ENCODE data around the gene RAD54L2. TPM values are rescaled to one million over a fixed set of nuclear protein-coding genes. Genes with fewer than 3 reads are reported as not detected.
"Not testable (repeated sequence)": the region's sequence is repeated elsewhere in the genome, so short reads cannot be mapped to it uniquely, and the experiment has no call there.

Gene RAD54L2
- total and polyA plus RNA-seq, 2 donors (not counting 3 experiments of a cell fraction or from before 2014, with no cell fraction given), result 7.6 to 31.1 TPM

- dilution Hi-C loops (cut with MboI; ENCODE audit: extremely low pct_ligation_motif_present, low sequenced_read_pairs) (no loop called here), intact Hi-C loops (cut with micrococcal nuclease) (no loop called here)
- no peak overlapping the region for H3K27ac ChIP-seq (ENCODE audit: insufficient read depth, low read depth, low read length)
- no peaks in the 10 kb centered on the region for H3K9me1 ChIP-seq (replicated peaks; ENCODE audit: control insufficient read depth, extremely low read depth, insufficient read depth, low read length)
- no peaks in the 10 kb centered on the region for H3K79me2 ChIP-seq (ENCODE audit: control insufficient read depth, insufficient read depth, low read length)
- H3K9me3 ChIP-seq (replicated peaks; ENCODE audit: control insufficient read depth, insufficient read depth, low read length), result no peaks in the 10 kb centered on the region
- no peak overlapping the region for H3K4me3 ChIP-seq (replicated peaks in 1 of 3; ENCODE audit: insufficient read depth in 1 of 3, low read depth in 1 of 3, low read length in 3 of 3)
- POLR2A ChIA-PET, result no interaction called here
- TF ChIP-seq MYC (IDR thresholded peaks at IDR 0.05; ENCODE audit: low read depth, low read length) (no peak), POLR2AphosphoS5 (IDR thresholded peaks at IDR 0.05; ENCODE audit: insufficient read depth, low read depth, low read length) (no peak), GATA2 (IDR thresholded peaks at IDR 0.05; ENCODE audit: insufficient read depth, insufficient read length, low read depth, low read length) (no peak), MAX (IDR thresholded peaks at IDR 0.05; ENCODE audit: insufficient read depth, insufficient read length) (no peak)
- no peaks in the 10 kb centered on the region for H3K36me3 ChIP-seq (ENCODE audit: control insufficient read depth in 2 of 2, extremely low read depth in 1 of 2, insufficient read depth in 2 of 2, low read length in 2 of 2)
- no peak overlapping the region for H3K9ac ChIP-seq (replicated peaks; ENCODE audit: extremely low read depth, insufficient read depth, low read length)
- no peak overlapping the region for H3K4me2 ChIP-seq (ENCODE audit: insufficient read depth, low read length)
- DNase-seq (ENCODE audit: low read depth, low spot score) (no peak), FAIRE-seq (no peak)
- H3K27me3 ChIP-seq (ENCODE audit: control insufficient read depth in 2 of 2, insufficient read depth in 2 of 2, low read length in 2 of 2), result peaks cover 4 to 5% of the 10 kb centered on the region in 2 experiments
- H2AFZ ChIP-seq (ENCODE audit: low read depth, low read length), result no peak overlapping the region
- H3K4me1 ChIP-seq (ENCODE audit: control insufficient read depth, extremely low read depth, insufficient read depth, low read length), result no peaks in the 10 kb centered on the region
- no peaks in the 10 kb centered on the region for H4K20me1 ChIP-seq (replicated peaks; ENCODE audit: control insufficient read depth, extremely low read depth, insufficient read depth, low read length)
- BruUV-seq (replicated peaks), result no TSS peak
- CTCF ChIA-PET, result interaction anchor here (1.1 kb wide), 1 partner anchor 19 kb away, joined by 3 read pairs; no protein-coding TSS in a partner anchor
Observed at GRCh38 chr3:51522273-51522962, 16.1 kb upstream of the RAD54L2 start.

- H2AFZ ChIP-seq (ENCODE audit: low read depth, low read length); H3K36me3 ChIP-seq (ENCODE audit: control insufficient read depth in 2 of 2, extremely low read depth in 1 of 2, insufficient read depth in 2 of 2, low read length in 2 of 2); POLR2A ChIA-PET; FAIRE-seq; H3K79me2 ChIP-seq (ENCODE audit: control insufficient read depth, insufficient read depth, low read length); H3K4me3 ChIP-seq (replicated peaks in 1 of 3; ENCODE audit: insufficient read depth in 1 of 3, low read depth in 1 of 3, low read length in 3 of 3); H4K20me1 ChIP-seq (replicated peaks; ENCODE audit: control insufficient read depth, extremely low read depth, insufficient read depth, low read length); BruUV-seq (replicated peaks); H3K9ac ChIP-seq (replicated peaks; ENCODE audit: extremely low read depth, insufficient read depth, low read length); DNase-seq (ENCODE audit: low read depth, low spot score); H3K4me2 ChIP-seq (ENCODE audit: insufficient read depth, low read length); H3K4me1 ChIP-seq (ENCODE audit: control insufficient read depth, extremely low read depth, insufficient read depth, low read length); H3K27ac ChIP-seq (ENCODE audit: insufficient read depth, low read depth, low read length); dilution Hi-C loops (cut with MboI; ENCODE audit: extremely low pct_ligation_motif_present, low sequenced_read_pairs); H3K9me3 ChIP-seq (replicated peaks; ENCODE audit: control insufficient read depth, insufficient read depth, low read length); intact Hi-C loops (cut with micrococcal nuclease); CTCF ChIA-PET; H3K27me3 ChIP-seq (ENCODE audit: control insufficient read depth in 2 of 2, insufficient read depth in 2 of 2, low read length in 2 of 2); H3K9me1 ChIP-seq (replicated peaks; ENCODE audit: control insufficient read depth, extremely low read depth, insufficient read depth, low read length): not testable (repeated sequence)
Observed at GRCh38 chr3:51524874-51525273, 13.6 kb upstream of the RAD54L2 start.
